ENCODE results near the gene ZNF207.

- TF ChIP-seq REST (IDR thresholded peaks at IDR 0.05; ENCODE audit: insufficient replicate concordance, low read depth) (no peak), CTCF (IDR thresholded peaks at IDR 0.05; ENCODE audit: insufficient read depth, low read length) (no peak), SPI1 (IDR thresholded peaks at IDR 0.05; ENCODE audit: borderline replicate concordance, low read depth) (no peak), GABPA (IDR thresholded peaks at IDR 0.05; ENCODE audit: low read depth) (no peak)
Measured at GRCh38 chr17:32327911-32328310, 22.0 kb upstream of the ZNF207 start.
